BJ (cell line): Measurements from ENCODE around the gene PTPRR. TPM values are rescaled to one million over a fixed set of nuclear protein-coding genes. Genes with fewer than 3 reads are reported as not detected.
"Not testable (repeated sequence)": the region's sequence is repeated elsewhere in the genome, so short reads cannot be mapped to it uniquely, and the experiment has no call there.

ENCODE experiments used
- CTCF ChIA-PET: fragments of 350-600 bp; formaldehyde crosslinking; extraction: SDS; loops from one replicate; lab custom pipeline; 2021; ENCODE audit warnings: antibody characterized with exemption, inconsistent platforms; lab: Yijun Ruan, JAX
- POLR2A ChIA-PET: fragments of 300-600 bp; sonication (Branson Sonifier 250); formaldehyde crosslinking; extraction: SDS; loops from one replicate; lab custom pipeline; 2021; ENCODE audit warnings: antibody characterized with exemption; lab: Charles Lee
- DNase-seq: peaks from one replicate; pipeline ENCODE4 v3.0.0-alpha.2; 2011; ENCODE audit warnings: low read depth
- H3K27me3 ChIP-seq: 2 replicates; pipeline ENCODE4 v1.6.0; 2011; ENCODE audit warnings: low read length; ENCODE audit not compliant: control insufficient read depth, insufficient read depth
- H3K36me3 ChIP-seq: 2 replicates; pipeline ENCODE4 v1.5.1; 2011; ENCODE audit warnings: low read length; ENCODE audit not compliant: control insufficient read depth, insufficient read depth
- H3K4me3 ChIP-seq: 2 replicates; pipeline ENCODE4 v1.5.1; 2011; ENCODE audit warnings: low read depth, mild to moderate bottlenecking, control low read depth, low read length
- polyA plus RNA-seq: library from polyadenylated mRNA; depleted of rRNA; stranded (reverse); fragments of >200 nt; gene quantifications from 2 replicates; pipeline ENCODE4 v1.2.3, GENCODE V29; 2011
- TF ChIP-seq, protein P1 (sequence below): IDR thresholded peaks from 2 replicates; pipeline ENCODE4 v1.5.1; 2011; ENCODE audit warnings: low read depth, mild to moderate bottlenecking, control low read depth, inconsistent platforms, low read length, moderate library complexity; ENCODE audit not compliant: insufficient read depth

PTPRR gene
- polyA plus RNA-seq, 1 experiment, result 0.40 TPM

DNA sequence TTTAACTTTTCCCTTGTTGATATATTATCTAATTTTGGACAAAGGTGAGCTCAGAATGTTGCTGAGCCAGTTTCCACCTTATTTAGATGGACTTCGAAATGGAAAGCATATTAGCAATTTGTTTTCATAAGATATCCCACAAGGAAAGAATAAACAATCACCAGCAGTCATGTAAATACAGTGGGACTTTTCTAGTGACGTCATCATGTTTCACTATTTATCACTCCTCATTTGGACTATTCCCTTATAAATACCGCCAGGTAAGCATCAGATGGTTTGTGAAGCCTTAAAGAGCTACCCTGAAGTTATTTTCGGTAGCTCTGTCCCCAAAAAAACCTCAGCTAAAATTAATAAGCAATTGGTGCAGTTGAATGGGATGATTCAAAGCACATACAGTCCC lies 110.7 kb downstream of the PTPRR start:
- H3K27me3 ChIP-seq, result no peaks in the 10 kb centered on the region
- H3K36me3 ChIP-seq, result no peaks in the 10 kb centered on the region
- POLR2A ChIA-PET, result no interaction called here
- H3K4me3 ChIP-seq, result no peak overlapping the region
- TF ChIP-seq, protein P1, sequence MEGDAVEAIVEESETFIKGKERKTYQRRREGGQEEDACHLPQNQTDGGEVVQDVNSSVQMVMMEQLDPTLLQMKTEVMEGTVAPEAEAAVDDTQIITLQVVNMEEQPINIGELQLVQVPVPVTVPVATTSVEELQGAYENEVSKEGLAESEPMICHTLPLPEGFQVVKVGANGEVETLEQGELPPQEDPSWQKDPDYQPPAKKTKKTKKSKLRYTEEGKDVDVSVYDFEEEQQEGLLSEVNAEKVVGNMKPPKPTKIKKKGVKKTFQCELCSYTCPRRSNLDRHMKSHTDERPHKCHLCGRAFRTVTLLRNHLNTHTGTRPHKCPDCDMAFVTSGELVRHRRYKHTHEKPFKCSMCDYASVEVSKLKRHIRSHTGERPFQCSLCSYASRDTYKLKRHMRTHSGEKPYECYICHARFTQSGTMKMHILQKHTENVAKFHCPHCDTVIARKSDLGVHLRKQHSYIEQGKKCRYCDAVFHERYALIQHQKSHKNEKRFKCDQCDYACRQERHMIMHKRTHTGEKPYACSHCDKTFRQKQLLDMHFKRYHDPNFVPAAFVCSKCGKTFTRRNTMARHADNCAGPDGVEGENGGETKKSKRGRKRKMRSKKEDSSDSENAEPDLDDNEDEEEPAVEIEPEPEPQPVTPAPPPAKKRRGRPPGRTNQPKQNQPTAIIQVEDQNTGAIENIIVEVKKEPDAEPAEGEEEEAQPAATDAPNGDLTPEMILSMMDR, result no peak
- CTCF ChIA-PET, result no interaction called here
- no peak for DNase-seq

DNA sequence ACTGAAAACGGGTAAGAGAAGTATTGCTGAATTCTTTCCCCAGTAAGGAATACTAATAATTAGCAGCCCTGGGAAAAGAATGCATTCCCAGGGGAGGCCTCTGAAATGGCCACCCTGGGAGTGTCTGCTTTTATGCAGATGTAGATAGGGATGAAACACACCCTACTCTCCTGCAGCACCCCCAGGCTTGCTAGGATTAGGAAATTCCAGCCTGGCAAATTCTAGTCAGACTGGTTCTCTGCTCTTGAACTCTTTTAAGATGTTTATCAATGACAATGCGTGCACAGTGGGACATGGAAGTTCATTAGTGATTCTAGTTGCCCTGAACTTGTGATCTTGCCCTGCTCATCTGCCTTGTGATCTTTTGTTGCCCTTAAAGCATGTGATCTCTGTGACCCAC lies 112.5 kb downstream of the PTPRR start:
- CTCF ChIA-PET, H3K4me3 ChIP-seq, DNase-seq, POLR2A ChIA-PET, H3K36me3 ChIP-seq, H3K27me3 ChIP-seq: not testable (repeated sequence)

DNA sequence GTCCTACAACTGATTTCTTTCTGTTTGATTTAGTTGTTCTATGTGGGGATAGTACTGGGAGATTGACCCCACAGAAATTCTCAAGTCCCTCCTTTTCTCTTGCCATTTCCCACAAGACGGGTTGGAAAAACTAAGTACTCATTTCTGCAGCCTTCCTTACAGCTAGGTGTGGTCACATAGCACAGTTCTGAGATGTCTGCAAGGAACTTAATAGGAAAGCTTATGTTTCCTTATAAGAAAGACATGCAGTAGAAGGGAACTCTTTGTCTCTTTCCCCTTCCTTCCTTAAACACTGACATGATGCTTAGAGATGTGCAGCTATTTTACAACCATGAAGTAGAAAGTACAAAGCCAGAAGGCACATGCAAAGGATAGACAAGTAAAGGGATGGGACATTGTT lies 113.7 kb downstream of the PTPRR start:
- no peaks in the 10 kb centered on the region for H3K36me3 ChIP-seq
- POLR2A ChIA-PET, result no interaction called here
- TF ChIP-seq, protein P1, result no peak
- no peaks in the 10 kb centered on the region for H3K27me3 ChIP-seq
- CTCF ChIA-PET, result no interaction called here
- H3K4me3 ChIP-seq, result no peak overlapping the region
- no peak for DNase-seq

DNA sequence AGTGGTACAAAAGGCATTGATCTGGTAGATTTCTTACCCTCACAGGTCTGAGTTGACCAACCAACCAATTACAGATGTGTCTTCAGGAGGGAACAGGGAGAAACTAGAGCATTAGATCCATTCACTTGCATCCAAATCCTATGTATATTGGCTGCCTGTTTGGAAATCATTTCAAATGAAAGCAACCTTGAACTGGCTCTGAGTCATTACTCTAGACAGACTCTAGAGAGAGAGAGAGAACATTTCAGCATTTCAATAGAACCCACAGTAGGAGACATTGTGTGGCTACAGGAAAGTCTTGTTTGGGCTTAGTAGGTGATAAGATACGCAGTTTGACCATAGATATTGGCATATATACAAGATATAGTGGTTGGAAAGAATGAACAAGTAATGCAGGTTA lies 114.5 kb downstream of the PTPRR start:
- Histone ChIP-seq H3K36me3 (no peaks in the 10 kb centered on the region), H3K4me3 (no peak overlapping the region), H3K27me3 (no peaks in the 10 kb centered on the region)
- ChIA-PET CTCF (no interaction called here), POLR2A (no interaction called here)
- no peak for DNase-seq
- TF ChIP-seq, protein P1, result no peak

DNA sequence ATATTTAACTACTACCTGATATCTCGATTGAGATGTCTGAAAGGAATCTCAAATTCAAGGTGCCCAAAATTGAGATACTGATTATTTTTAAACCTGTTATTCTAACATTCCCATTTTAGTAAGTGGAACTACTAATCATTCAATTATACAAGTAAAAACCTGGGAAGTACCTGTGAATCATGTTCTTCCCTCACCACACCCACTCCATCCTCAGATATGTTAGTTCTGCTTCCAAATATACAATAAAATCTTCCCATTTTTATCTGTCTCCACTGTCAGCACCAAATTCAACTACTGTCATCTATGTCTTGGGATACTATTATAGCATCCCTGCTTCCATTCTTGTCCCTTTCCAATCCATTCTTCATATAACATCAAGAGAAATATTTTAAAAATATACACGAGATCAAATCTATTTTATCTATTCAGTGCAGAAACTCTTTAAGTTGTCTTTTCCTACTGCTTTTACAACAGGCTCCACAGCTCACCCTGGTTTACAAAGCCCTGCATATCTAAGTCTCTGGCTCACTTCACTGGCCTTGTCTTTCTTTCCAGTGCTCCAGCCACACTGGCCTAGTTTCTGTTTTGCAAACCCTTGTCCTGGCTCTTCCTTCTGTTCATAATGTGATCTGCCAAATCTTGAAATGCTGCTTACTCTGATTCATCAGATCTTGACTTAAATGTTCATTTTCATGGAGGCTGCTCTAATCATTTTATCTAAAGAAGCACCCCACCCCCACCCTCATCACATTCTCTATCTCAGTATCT lies 122.3 kb downstream of the PTPRR start:
- no peak for DNase-seq

More for the DNA sequence above, 122.3 kb downstream of the PTPRR start:
- ChIA-PET CTCF (no interaction called here), POLR2A (no interaction called here)
- H3K36me3 ChIP-seq, result no peaks in the 10 kb centered on the region
- TF ChIP-seq, protein P1, result no peak
- H3K27me3 ChIP-seq, result no peaks in the 10 kb centered on the region
- no peak overlapping the region for H3K4me3 ChIP-seq
